Stomach (tissue), 4 donors: ENCODE measurements around the gene TLCD1.

ENCODE experiments used
- EP300 ChIP-seq: sonication (generic); formaldehyde crosslinking; IDR thresholded peaks from one replicate; pipeline ENCODE4 v1.6.1; 2017; ENCODE audit warnings: antibody characterized with exemption
- POLR2A ChIP-seq, 4 donors: fragments of 450-650 bp; IDR thresholded peaks; one replicate each; pipeline ENCODE4 v1.6.1; 2016; ENCODE audit warnings: antibody characterized with exemption in 4 of 4, control low read depth in 2 of 4, mild to moderate bottlenecking in 1 of 4, moderate library complexity in 1 of 4
- TF ChIP-seq, protein P1 (sequence below), 7 experiments: fragments of 450-650 bp in 4 of 7; fragments of 200-600 bp in 3 of 7; sonication (generic) in 3 of 7; IDR thresholded peaks; one replicate each; pipeline ENCODE4 v1.5.1; 2016 to 2019; ENCODE audit warnings: antibody characterized with exemption in 7 of 7, control low read depth in 2 of 7, mild to moderate bottlenecking in 1 of 7

DNA sequence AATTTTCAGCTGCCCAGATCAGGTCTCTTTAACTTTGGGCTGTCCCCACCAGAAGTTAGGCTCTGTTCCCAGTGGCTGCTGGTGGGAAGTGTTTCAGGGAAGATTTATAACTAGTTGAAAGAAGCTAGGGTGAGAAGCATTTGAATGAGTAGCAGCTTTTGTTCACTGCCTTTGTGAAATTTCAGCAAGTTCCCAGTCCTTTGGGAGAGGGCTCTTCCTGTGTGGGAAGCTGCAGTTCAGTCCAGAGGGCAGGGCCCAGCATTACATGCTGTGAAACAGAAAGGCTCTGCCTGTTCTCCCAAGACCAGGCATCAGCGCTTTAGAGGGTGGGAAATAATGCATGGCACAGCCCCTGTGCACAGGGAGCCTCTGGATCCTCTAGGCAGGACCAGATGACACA is 32.2 kb downstream of the TLCD1 start:
- no peak for TF ChIP-seq POLR2A (IDR thresholded peaks at IDR 0.05)
- TF ChIP-seq, protein P1, sequence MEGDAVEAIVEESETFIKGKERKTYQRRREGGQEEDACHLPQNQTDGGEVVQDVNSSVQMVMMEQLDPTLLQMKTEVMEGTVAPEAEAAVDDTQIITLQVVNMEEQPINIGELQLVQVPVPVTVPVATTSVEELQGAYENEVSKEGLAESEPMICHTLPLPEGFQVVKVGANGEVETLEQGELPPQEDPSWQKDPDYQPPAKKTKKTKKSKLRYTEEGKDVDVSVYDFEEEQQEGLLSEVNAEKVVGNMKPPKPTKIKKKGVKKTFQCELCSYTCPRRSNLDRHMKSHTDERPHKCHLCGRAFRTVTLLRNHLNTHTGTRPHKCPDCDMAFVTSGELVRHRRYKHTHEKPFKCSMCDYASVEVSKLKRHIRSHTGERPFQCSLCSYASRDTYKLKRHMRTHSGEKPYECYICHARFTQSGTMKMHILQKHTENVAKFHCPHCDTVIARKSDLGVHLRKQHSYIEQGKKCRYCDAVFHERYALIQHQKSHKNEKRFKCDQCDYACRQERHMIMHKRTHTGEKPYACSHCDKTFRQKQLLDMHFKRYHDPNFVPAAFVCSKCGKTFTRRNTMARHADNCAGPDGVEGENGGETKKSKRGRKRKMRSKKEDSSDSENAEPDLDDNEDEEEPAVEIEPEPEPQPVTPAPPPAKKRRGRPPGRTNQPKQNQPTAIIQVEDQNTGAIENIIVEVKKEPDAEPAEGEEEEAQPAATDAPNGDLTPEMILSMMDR (IDR thresholded peaks at IDR 0.05) = no peak
- no peak for TF ChIP-seq EP300
